Astrocyte of the cerebellum (primary cell): ENCODE results near the gene MBP.
A peak's percentile ranks its signal among the peaks of the same experiment; 100 is the strongest.

Source experiments
- DNase-seq: peaks from one replicate; pipeline ENCODE4 v3.0.0-alpha.2; 2011; ENCODE audit warnings: low read depth
- H3K4me3 ChIP-seq: 2 replicates; pipeline ENCODE4 v1.5.1; 2011; ENCODE audit warnings: mild to moderate bottlenecking, low read depth, low read length, moderate library complexity
- CTCF ChIP-seq: IDR thresholded peaks from 2 replicates; pipeline ENCODE4 v1.5.1; 2012; ENCODE audit warnings: low read length, low read depth, moderate library complexity, mild to moderate bottlenecking; ENCODE audit errors: missing control alignments
- in situ Hi-C: cut with HindIII; loops from 2 replicates; pipeline ENCODE4 v1.10.0; 2017; ENCODE audit warnings: low sequenced_read_pairs

MBP gene

GRCh38 chr18:77058290-77058835 is 74.2 kb downstream of the MBP start:
- DNase-seq = no peak
- no peak for TF ChIP-seq CTCF
- no peak overlapping the region for H3K4me3 ChIP-seq
- in situ Hi-C loops = no loop called here

- no peak for DNase-seq
- TF ChIP-seq CTCF = no peak
- no peak overlapping the region for H3K4me3 ChIP-seq
- in situ Hi-C loops = no loop called here
Measured at GRCh38 chr18:77057006-77057395, 75.6 kb downstream of the MBP start.

- H3K4me3 ChIP-seq = no peak overlapping the region
- DNase-seq = no peak
- in situ Hi-C loops = no loop called here
- TF ChIP-seq CTCF = no peak
Measured at GRCh38 chr18:77056344-77057005, 76.1 kb downstream of the MBP start.

GRCh38 chr18:77055429-77056300 is 76.9 kb downstream of the MBP start:
- in situ Hi-C loops = no loop called here
- DNase-seq = no peak
- TF ChIP-seq CTCF = no peak
- no peak overlapping the region for H3K4me3 ChIP-seq

- in situ Hi-C loops = no loop called here
- H3K4me3 ChIP-seq = no peak overlapping the region
- peak; percentile 82 for TF ChIP-seq CTCF
- no peak for DNase-seq
Measured at GRCh38 chr18:77054606-77055428, 77.8 kb downstream of the MBP start.

GRCh38 chr18:77054288-77054605 is 78.3 kb downstream of the MBP start:
- in situ Hi-C loops = no loop called here
- no peak overlapping the region for H3K4me3 ChIP-seq
- no peak for TF ChIP-seq CTCF
- no peak for DNase-seq
